Measurements from ENCODE around the gene JPH4.

DNA sequence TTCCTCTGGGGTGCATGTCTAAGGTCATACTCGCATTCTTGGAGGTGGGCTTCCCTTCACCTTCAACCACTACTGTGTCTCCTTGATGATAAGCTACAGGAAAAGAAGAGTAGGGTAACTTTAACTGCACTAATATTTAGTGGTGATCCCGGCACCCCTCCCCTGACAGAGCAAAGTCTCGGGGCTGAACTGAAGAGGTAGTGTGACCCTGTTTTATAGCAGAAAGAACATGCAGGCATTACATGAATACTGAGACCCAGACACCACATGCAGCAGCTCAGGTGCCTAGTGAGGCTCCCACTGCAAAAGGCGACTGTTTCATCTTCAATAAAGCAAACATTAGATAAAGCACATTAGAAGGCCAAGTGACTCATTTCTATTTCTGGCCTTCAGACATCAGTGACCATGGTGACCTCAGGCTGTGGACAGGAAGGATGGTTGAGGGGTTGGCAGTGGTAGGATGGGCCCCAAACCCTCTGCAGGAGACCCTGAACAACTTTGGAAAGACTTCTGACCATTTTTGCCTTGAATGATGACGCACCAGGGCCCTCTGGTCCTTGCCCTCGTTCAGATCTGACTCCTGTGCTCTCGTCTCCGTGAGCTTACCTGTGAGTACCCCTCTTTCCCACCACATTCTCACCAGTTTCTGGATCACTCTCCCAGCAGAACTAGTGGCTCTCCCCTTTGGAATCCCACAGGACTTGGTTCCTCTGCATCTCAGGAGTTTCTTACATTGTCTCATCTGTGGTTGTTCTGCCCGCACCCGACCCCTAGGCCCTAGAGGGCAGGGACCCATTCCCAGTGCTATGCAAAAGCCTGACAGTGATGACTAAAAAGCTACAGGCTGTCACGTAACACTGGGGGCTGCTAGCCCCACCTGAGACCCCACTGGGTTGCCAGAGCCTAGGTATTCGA is 23.8 kb upstream of the JPH4 start:
- TF ChIP-seq, protein P1, sequence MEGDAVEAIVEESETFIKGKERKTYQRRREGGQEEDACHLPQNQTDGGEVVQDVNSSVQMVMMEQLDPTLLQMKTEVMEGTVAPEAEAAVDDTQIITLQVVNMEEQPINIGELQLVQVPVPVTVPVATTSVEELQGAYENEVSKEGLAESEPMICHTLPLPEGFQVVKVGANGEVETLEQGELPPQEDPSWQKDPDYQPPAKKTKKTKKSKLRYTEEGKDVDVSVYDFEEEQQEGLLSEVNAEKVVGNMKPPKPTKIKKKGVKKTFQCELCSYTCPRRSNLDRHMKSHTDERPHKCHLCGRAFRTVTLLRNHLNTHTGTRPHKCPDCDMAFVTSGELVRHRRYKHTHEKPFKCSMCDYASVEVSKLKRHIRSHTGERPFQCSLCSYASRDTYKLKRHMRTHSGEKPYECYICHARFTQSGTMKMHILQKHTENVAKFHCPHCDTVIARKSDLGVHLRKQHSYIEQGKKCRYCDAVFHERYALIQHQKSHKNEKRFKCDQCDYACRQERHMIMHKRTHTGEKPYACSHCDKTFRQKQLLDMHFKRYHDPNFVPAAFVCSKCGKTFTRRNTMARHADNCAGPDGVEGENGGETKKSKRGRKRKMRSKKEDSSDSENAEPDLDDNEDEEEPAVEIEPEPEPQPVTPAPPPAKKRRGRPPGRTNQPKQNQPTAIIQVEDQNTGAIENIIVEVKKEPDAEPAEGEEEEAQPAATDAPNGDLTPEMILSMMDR (IDR thresholded peaks at IDR 0.05; ENCODE audit: low read depth, low read length), result no peak
- no peak for TF ChIP-seq POLR2A (IDR thresholded peaks at IDR 0.05; ENCODE audit: extremely low read depth, insufficient read length)
